Measurements from ENCODE around the gene INSYN2B.

GRCh38 chr5:169850409-169850808, 129.9 kb downstream of the INSYN2B start:
- TF ChIP-seq CTCF (IDR thresholded peaks at IDR 0.05 in 8 of 11, conservative IDR thresholded peaks at IDR 0.05 in 3 of 11) (no peak), POLR2AphosphoS5 (IDR thresholded peaks at IDR 0.05) (no peak), POLR2A (IDR thresholded peaks at IDR 0.05) (no peak)

Measured in spleen (tissue), 7 donors.